Measurements from ENCODE around the gene NDUFB7. TPM values are rescaled to one million over a fixed set of nuclear protein-coding genes. Genes with fewer than 3 reads are reported as not detected.
"Not testable (repeated sequence)": the region's sequence is repeated elsewhere in the genome, so short reads cannot be mapped to it uniquely, and the experiment has no call there.

Gene NDUFB7
- polyA plus RNA-seq (2013, experiment 1 of 2; ENCODE audit: insufficient read length) = 113 TPM
- polyA plus RNA-seq (2013, experiment 2 of 2; ENCODE audit: insufficient read length) = 91.6 TPM

- peak; percentile 95 for DNase-seq
Observed at GRCh38 chr19:14571695-14572490, at the start of gene NDUFB7. Gene NDUFB7, minus strand, starts transcription at chr19:14572066. Its CDS starts 66 bp downstream, at chr19:14572000.

- no peak for DNase-seq
Observed at GRCh38 chr19:14619404-14619803, 47.5 kb upstream of the NDUFB7 start.

DNA sequence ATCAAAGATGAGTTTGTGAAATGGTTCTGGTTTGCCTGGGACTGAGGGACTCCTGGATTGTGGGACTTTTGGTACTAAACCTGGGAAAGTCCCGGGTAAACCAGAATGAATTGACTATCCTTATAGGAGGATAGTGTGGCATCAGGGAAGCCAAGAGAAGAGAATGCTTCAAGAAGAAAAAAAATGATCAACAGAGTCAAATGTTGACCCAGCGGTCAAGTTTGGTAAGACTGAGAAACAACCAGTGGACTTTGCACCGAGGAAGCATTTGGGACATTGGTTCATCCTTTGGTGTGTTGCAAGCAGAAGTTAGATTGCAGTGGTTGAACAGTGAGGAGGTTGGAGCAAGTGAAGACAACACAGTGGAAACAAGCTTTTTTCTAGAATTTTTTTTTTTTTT lies 44.5 kb upstream of the NDUFB7 start:
- DNase-seq = no peak

GRCh38 chr19:14615623-14616022 lies 43.8 kb upstream of the NDUFB7 start:
- no peak for DNase-seq

GRCh38 chr19:14614099-14614412 lies 42.2 kb upstream of the NDUFB7 start:
- DNase-seq = no peak

GRCh38 chr19:14613399-14614098 lies 41.7 kb upstream of the NDUFB7 start:
- DNase-seq = not testable (repeated sequence)

DNA sequence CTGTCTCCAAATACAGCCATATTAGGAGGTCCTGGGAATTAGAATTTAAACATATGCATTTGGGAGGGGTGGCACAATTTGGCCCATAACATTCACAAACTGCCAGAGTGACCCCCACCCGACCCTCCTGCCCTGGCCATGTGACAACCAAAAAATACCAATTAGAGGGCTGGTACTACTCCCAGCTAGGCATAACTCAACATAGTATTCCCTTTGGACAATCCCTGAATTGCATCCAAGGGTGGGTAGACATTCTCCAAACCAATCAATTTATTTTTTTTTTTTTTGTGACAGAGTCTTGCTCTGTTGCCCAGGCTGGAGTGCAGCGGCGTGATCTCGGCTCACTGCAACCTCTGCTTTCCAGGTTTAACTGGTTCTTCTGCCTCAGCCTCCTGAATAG lies 40.8 kb upstream of the NDUFB7 start:
- DNase-seq = no peak

DNA sequence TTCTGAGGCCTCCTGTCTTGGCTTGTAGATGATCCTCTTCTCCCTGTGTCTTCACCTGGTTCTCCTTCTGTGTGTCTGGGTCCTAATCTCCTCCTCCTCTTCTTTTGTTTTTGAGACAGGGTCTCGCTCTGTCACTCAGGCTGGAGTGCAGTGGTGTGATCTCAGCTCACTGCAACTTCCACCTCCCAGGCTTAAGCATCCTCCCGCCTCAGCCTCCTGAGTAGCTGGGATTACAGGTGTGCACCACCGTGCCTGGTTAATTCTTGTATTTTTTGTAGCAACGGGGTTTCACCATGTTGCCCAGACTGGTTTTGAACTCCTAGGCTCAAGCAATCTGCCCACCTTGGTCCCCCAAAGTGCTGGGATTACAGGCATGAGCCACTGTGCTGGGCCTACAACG lies 40.4 kb upstream of the NDUFB7 start:
- not testable (repeated sequence) for DNase-seq

DNA sequence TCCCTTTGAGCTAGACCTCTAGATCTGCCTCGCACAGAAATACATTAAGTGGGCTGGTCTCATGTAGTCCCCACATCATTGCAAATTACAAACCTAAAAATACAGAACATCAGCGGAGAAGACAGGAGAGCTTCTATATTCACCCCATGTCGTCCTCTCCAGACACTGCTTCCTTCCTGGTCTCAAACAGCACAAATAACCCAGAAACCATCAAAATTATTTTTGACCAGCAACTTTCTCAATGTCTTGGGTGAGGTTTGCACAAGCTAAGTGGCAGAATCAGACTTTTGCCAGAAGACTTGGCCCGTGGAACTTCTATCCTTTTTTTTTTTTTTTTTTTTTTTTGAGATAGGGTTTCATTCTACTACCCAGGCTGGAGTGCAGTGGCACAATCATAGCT lies 39.2 kb upstream of the NDUFB7 start:
- DNase-seq = no peak

GRCh38 chr19:14606627-14607026 lies 34.8 kb upstream of the NDUFB7 start:
- no peak for DNase-seq

GRCh38 chr19:14603990-14604387 lies 32.1 kb upstream of the NDUFB7 start:
- DNase-seq = no peak

- DNase-seq = no peak
Observed at GRCh38 chr19:14599548-14600147, 27.8 kb upstream of the NDUFB7 start.

- DNase-seq = no peak
Observed at GRCh38 chr19:14595558-14595957, 23.7 kb upstream of the NDUFB7 start.

DNA sequence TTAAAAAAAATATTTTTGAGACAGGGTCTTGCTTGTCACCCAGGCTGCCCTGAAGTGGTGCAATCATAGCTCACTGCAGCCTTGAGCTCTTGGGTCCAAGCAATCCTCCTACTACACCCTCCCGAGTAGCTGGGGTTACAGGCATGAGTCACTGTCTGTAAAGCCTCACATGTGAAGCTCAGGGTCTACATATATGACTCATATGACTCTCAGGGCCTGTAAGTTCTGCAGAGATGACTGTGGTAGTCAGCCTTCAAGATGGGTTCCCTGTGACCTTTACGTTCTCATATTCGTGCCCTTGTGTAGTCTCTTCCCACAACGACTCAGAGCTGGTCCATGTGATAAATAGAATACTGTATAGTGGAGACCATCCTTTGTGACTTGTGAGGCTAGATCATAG lies 17.6 kb upstream of the NDUFB7 start:
- DNase-seq = not testable (repeated sequence)

DNA sequence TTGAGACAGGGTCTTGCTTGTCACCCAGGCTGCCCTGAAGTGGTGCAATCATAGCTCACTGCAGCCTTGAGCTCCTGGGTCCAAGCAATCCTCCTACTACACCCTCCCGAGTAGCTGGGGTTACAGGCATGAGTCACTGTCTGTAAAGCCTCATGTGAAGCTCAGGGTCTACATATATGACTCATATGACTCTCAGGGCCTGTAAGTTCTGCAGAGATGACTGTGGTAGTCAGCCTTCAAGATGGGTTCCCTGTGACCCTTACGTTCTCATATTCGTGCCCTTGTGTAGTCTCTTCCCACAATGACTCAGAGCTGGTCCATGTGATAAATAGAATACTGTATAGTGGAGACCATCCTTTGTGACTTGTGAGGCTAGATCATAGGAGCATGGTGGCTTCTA lies 13.3 kb upstream of the NDUFB7 start:
- peak; percentile 47 for DNase-seq

- not testable (repeated sequence) for DNase-seq
Observed at GRCh38 chr19:14584372-14584771, 12.5 kb upstream of the NDUFB7 start.

DNA sequence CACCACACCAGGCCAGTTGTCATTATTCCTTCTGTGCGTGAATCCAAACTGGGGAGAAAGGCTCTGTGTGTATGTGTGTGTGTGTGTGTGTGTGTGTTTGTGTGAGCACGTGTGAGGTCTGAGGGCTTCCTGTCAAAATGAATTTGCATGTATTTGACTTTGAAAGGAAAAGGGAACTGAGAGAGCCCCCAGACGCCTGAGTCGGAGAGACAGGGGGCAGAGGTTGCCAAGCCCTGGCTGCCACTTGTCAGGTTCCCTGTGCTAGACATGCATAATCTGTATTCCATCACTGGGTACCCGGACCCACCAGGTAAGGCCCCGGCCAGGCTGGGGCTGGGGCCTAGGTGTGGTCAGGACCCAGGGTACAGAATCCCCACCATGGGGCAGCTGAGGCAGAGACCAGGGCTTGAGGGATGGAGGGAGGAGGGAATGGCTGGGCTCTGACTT lies 11.1 kb upstream of the NDUFB7 start, which contains the start of gene CLEC17A:
Gene CLEC17A, plus strand, starts transcription at position 191 of the 447 bp plus-strand sequence. Its CDS starts 77 bp downstream, at position 268.
- no peak for DNase-seq

- DNase-seq = no peak
Observed at GRCh38 chr19:14580623-14581237, 8.9 kb upstream of the NDUFB7 start.

DNA sequence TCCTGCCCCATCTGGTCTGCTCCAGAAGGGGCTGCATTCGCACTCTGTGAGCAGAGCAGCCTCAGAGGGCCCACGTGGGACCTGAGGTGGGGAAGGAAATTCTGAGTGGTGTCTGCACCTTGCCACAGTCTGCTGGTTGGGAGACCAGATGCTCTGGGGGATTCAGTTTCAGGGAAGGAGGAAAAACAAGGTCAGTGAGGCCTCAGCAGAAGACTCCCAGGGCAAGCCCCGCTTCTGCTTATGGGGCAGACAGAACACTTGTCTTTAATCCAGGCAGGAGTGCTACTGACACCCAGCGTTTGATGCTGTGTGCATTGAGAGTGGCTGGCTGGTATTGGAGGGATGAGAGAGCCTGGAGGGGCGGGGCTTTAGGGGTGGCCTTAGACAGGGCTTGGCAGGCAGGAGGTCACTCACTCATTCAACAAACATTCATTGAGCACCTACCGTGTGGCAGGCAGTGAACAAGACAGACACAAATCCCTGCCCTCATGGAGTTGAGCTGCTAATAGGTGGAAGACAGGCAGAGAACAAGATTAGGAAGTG lies 6.1 kb upstream of the NDUFB7 start:
- no peak for DNase-seq

DNA sequence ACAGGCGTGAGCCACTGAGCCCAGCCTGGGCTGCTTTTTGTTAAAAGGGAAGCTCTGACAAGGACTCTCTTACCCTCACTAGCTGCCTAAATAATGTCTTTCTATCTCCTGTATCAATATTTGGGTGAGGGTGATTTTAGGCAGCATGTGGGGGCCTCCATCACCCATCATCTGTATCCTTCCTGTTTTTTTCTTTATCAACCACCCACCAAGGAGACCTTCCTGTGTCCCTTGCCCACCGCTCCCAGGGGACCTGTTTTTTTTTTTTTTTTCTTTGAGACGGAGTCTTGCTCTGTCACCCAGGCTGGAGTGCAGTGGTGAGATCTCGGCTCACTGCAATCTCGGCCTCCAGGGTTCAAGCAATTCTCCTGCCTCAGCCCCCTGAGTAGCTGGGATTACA lies 5.4 kb upstream of the NDUFB7 start:
- no peak for DNase-seq

GRCh38 chr19:14576363-14576762 lies 4.5 kb upstream of the NDUFB7 start:
- no peak for DNase-seq

GRCh38 chr19:14575428-14575980 lies 3.6 kb upstream of the NDUFB7 start:
- no peak for DNase-seq

Measured in fibroblast of skin of scalp (primary cell).